GM18502 (cell line): ENCODE measurements around the gene ELP4.
"Not testable (repeated sequence)": the region's sequence is repeated elsewhere in the genome, so short reads cannot be mapped to it uniquely, and the experiment has no call there.

Source experiments
- ATAC-seq: cut with Tn5 transposase; IDR thresholded peaks from one replicate; pipeline ENCODE4 v1.9.1; 2021; ENCODE audit warnings: mild to moderate bottlenecking; ENCODE audit not compliant: unreplicated experiment, poor library complexity

The ELP4 gene

GRCh38 chr11:31690516-31690915 lies 180.9 kb downstream of the ELP4 start:
- ATAC-seq: no peak

- no peak for ATAC-seq
Measured at GRCh38 chr11:31692466-31692865, 182.9 kb downstream of the ELP4 start.

GRCh38 chr11:31697049-31697448 lies 187.5 kb downstream of the ELP4 start:
- ATAC-seq: peak; percentile 96

- no peak for ATAC-seq
Measured at GRCh38 chr11:31699066-31699465, 189.5 kb downstream of the ELP4 start.

GRCh38 chr11:31702966-31703365 lies 193.4 kb downstream of the ELP4 start:
- no peak for ATAC-seq

- no peak for ATAC-seq
Measured at GRCh38 chr11:31706357-31706756, 196.8 kb downstream of the ELP4 start.

GRCh38 chr11:31711137-31711536 lies 201.6 kb downstream of the ELP4 start:
- ATAC-seq: no peak

GRCh38 chr11:31712851-31713250 lies 203.3 kb downstream of the ELP4 start:
- ATAC-seq: no peak

- ATAC-seq: peak; percentile 78
Measured at GRCh38 chr11:31714840-31715239, 205.3 kb downstream of the ELP4 start.

GRCh38 chr11:31720225-31720624 lies 210.7 kb downstream of the ELP4 start:
- ATAC-seq: no peak

GRCh38 chr11:31720671-31721365 lies 211.3 kb downstream of the ELP4 start:
- no peak for ATAC-seq

- no peak for ATAC-seq
Measured at GRCh38 chr11:31722754-31723153, 213.2 kb downstream of the ELP4 start.

- ATAC-seq: no peak
Measured at GRCh38 chr11:31725176-31725575, 215.6 kb downstream of the ELP4 start.

- ATAC-seq: no peak
Measured at GRCh38 chr11:31728432-31728831, 218.9 kb downstream of the ELP4 start.

GRCh38 chr11:31740131-31740530 lies 230.6 kb downstream of the ELP4 start:
- ATAC-seq: no peak

GRCh38 chr11:31740731-31741368 lies 231.3 kb downstream of the ELP4 start:
- ATAC-seq: not testable (repeated sequence)

GRCh38 chr11:31747581-31747980 lies 238.0 kb downstream of the ELP4 start:
- no peak for ATAC-seq

GRCh38 chr11:31757260-31757835 lies 247.8 kb downstream of the ELP4 start:
- ATAC-seq: no peak

- ATAC-seq: no peak
Measured at GRCh38 chr11:31761636-31762035, 252.1 kb downstream of the ELP4 start.

GRCh38 chr11:31763296-31763695 lies 253.7 kb downstream of the ELP4 start:
- no peak for ATAC-seq

- ATAC-seq: no peak
Measured at GRCh38 chr11:31764261-31764660, 254.7 kb downstream of the ELP4 start.

- ATAC-seq: no peak
Measured at GRCh38 chr11:31764766-31765165, 255.2 kb downstream of the ELP4 start.
